Peyer's patch (tissue), 4 donors: ENCODE measurements around the gene EMILIN2.

Experiments used
- CTCF ChIP-seq, 6 experiments: fragments of 450-650 bp in 4 of 6; fragments of 200-600 bp in 2 of 6; sonication (generic) in 1 of 6; IDR thresholded peaks; one replicate each; pipeline ENCODE4 v1.5.1; 2017 to 2019; ENCODE audit warnings: antibody characterized with exemption in 6 of 6, mild to moderate bottlenecking in 3 of 6, moderate library complexity in 1 of 6
- POLR2A ChIP-seq, 2 donors: fragments of 450-650 bp; IDR thresholded peaks; one replicate each; pipeline ENCODE4 v1.5.1; 2017; ENCODE audit warnings: antibody characterized with exemption in 2 of 2, mild to moderate bottlenecking in 2 of 2, moderate library complexity in 2 of 2

GRCh38 chr18:2823202-2823601 lies 23.6 kb upstream of the EMILIN2 start:
- TF ChIP-seq CTCF (IDR thresholded peaks at IDR 0.05) (no peak), POLR2A (IDR thresholded peaks at IDR 0.05) (no peak)
